Prostate gland (tissue), 2 donors: ENCODE results near the gene EEF1G. TPM values are rescaled to one million over a fixed set of nuclear protein-coding genes. Genes with fewer than 3 reads are reported as not detected.

Experiments used
- DNase-seq: peaks from one replicate; pipeline ENCODE4 v3.0.0-alpha.2; 2019; ENCODE audit warnings: low spot score
- H3K27ac ChIP-seq, 2 donors: fragments of 200-600 bp; sonication (generic); 2 replicates each; pipeline ENCODE4 v1.5.1; 2017 to 2019
- H3K27me3 ChIP-seq: fragments of 200-600 bp; sonication (generic); replicated peaks from 2 replicates; pipeline ENCODE4 v1.5.1; 2019; ENCODE audit not compliant: insufficient read depth
- H3K36me3 ChIP-seq, 2 donors: fragments of 200-600 bp; sonication (generic); 1 replicate in 1 of 2; 2 replicates in 1 of 2; pipeline versions ENCODE4 v1.5.1 to v1.8.1; 2017 to 2019
- H3K4me1 ChIP-seq: fragments of 200-600 bp; sonication (generic); replicated peaks from 2 replicates; pipeline ENCODE4 v1.5.1; 2019
- H3K4me3 ChIP-seq, 2 donors: fragments of 200-600 bp; sonication (generic); 2 replicates each; pipeline ENCODE4 v1.5.1; 2017 to 2019
- H3K9me3 ChIP-seq: fragments of 200-600 bp; sonication (generic); 2 replicates; pipeline ENCODE4 v1.5.1; 2017
- POLR2A ChIP-seq: fragments of 450-650 bp; IDR thresholded peaks from one replicate; pipeline ENCODE4 v1.6.1; 2016; ENCODE audit warnings: antibody characterized with exemption, mild to moderate bottlenecking
- POLR2AphosphoS5 ChIP-seq: sonication (generic); formaldehyde crosslinking; IDR thresholded peaks from one replicate; pipeline ENCODE4 v1.6.1; 2017; ENCODE audit warnings: antibody characterized with exemption
- WGBS: methylation state at CpG from one replicate; pipeline ENCODE4 v1.1.5; 2018; 5-methylcytosine and 5-hydroxymethylcytosine counted together
- intact Hi-C: fragments of 100-400 bp; cut with DNase I; formaldehyde crosslinking; loops from one replicate; pipeline ENCODE4 v1.14.2; 2022
- total RNA-seq, 2 donors: library from RNA; depleted of rRNA; stranded (reverse); fragments of >200 nt; gene quantifications; one replicate each; pipeline ENCODE4 v1.1.0, GENCODE V29; 2016
- TF ChIP-seq, protein P1 (sequence below), 4 experiments: fragments of 200-600 bp in 2 of 4; fragments of 450-650 bp in 2 of 4; sonication (generic) in 2 of 4; IDR thresholded peaks; 1 replicate in 3 of 4; 2 replicates in 1 of 4; pipeline ENCODE4 v1.5.1; 2016 to 2019; ENCODE audit warnings: antibody characterized with exemption in 4 of 4, mild to moderate bottlenecking in 2 of 4, moderate library complexity in 2 of 4

EEF1G gene
- total RNA-seq, 2 donors from 2014 or later: 1,254 to 2,389 TPM

DNA sequence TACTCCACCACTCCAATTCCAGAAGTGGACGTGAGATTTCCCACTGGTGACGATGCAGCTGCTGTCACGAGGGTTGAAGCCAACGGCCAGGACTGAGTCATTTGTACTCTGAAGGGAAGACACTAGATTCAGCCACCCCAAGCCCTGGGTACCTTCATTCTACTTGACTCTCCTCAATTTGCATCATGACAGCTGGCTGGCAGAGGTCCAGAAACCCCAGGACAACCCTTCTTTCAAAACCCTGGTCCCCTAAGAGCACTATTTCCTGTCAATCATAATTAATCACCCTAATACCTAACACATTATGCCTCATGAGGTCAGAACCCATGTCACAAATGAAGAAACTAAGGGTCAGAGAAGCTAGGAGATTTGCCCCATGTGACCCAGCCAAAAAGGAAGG lies 34.0 kb upstream of the EEF1G start:
- intact Hi-C loops: no loop called here
- no peak for DNase-seq
- H3K27me3 ChIP-seq: no peaks in the 10 kb centered on the region
- no peak overlapping the region for H3K27ac ChIP-seq
- H3K4me3 ChIP-seq: no peak overlapping the region
- no peaks in the 10 kb centered on the region for H3K9me3 ChIP-seq
- no peaks in the 10 kb centered on the region for H3K36me3 ChIP-seq
- peaks cover 3% of the 10 kb centered on the region for H3K4me1 ChIP-seq
- 86% methylated on average over 4 of the region's 4 CpGs for WGBS
- TF ChIP-seq POLR2A (no peak), POLR2AphosphoS5 (no peak)
- TF ChIP-seq, protein P1, sequence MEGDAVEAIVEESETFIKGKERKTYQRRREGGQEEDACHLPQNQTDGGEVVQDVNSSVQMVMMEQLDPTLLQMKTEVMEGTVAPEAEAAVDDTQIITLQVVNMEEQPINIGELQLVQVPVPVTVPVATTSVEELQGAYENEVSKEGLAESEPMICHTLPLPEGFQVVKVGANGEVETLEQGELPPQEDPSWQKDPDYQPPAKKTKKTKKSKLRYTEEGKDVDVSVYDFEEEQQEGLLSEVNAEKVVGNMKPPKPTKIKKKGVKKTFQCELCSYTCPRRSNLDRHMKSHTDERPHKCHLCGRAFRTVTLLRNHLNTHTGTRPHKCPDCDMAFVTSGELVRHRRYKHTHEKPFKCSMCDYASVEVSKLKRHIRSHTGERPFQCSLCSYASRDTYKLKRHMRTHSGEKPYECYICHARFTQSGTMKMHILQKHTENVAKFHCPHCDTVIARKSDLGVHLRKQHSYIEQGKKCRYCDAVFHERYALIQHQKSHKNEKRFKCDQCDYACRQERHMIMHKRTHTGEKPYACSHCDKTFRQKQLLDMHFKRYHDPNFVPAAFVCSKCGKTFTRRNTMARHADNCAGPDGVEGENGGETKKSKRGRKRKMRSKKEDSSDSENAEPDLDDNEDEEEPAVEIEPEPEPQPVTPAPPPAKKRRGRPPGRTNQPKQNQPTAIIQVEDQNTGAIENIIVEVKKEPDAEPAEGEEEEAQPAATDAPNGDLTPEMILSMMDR (IDR thresholded peaks at IDR 0.05): no peak

DNA sequence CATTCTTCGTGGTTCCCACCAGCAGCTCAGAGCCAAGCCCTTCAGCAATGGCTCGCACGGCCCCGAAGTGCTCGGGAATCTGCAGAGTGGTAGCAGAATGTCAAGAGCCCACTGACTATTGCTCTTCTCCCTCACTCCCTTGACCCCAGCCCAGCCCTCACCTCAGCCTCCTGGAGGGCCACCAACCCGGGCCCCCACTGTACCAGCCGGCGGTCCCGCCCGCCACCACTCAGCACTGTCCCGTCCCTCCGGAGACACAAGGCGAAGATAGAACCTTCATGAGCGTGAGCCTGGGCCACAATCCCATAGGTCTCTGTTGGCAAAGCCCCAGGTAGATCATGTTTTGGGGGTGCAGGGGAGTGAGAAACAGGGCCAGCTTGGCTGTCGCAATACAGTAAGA lies 32.2 kb upstream of the EEF1G start:
- intact Hi-C loops: no loop called here
- no peaks in the 10 kb centered on the region for H3K9me3 ChIP-seq
- H3K4me1 ChIP-seq: peaks cover 2% of the 10 kb centered on the region
- H3K27ac ChIP-seq: no peak overlapping the region
- H3K36me3 ChIP-seq: no peaks in the 10 kb centered on the region
- DNase-seq: no peak
- no peaks in the 10 kb centered on the region for H3K27me3 ChIP-seq
- 93% methylated on average over 15 of the region's 15 CpGs for WGBS
- H3K4me3 ChIP-seq: no peak overlapping the region
- TF ChIP-seq, protein P1 (IDR thresholded peaks at IDR 0.05): no peak
- TF ChIP-seq POLR2A: no peak
- TF ChIP-seq POLR2AphosphoS5: no peak

DNA sequence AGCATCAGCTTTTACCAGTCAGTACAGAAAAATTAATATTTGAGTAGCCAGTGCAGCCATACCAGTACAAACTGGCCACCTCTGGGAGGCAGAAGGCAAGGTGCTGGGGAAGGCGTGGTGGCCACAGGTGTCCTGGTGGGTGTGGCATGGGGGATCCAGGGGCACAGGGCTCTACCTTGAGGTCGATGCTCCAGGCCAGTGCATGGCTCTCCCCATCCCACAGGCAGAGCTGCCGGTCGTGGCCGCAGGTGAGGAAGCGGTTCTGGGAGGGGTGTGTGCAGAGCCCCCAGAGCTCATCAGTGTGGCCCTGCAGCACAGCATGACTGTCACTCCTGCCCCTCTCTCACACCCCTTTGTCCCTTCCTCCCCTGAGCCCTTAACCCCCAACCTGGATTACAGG lies 31.8 kb upstream of the EEF1G start:
- intact Hi-C loops: no loop called here

DNA sequence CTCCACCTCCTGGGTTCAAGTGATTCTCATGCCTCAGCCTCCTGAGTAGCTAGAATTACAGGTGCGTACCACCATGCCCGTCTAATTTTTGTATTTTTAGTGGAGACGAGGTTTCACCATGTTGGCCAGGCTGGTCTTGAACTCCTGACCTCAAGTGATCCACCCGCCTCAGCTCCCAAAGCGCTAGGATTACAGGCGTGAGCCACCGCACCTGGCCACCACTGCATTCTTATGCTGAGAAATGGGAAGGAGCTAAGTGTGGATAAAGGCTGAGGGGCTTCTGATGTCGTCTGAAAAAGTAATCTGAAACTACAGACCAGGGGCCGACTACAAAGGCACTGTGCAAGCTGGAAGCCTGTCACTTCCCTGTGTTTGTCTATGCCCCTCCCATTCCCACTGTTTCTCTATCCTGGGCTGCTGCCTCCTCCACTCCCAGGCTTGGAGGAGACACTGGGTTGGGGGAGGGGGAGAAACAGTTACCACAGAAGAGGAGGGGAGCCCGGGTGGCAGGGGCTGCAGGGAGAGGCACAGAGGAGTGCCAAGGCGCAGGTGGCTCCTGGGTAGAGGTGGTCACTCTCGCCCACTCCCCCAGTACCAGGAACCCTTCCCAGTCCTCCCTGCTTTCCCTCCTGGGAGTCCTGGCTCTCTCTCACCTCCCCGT lies 30.9 kb upstream of the EEF1G start:
- no peaks in the 10 kb centered on the region for H3K9me3 ChIP-seq
- 79% methylated on average over 13 of the region's 13 CpGs for WGBS
- no peak overlapping the region for H3K27ac ChIP-seq
- no peak overlapping the region for H3K4me3 ChIP-seq
- peaks cover 9% of the 10 kb centered on the region for H3K4me1 ChIP-seq
- no peaks in the 10 kb centered on the region for H3K36me3 ChIP-seq
- TF ChIP-seq, protein P1 (IDR thresholded peaks at IDR 0.05): no peak
- no peak for TF ChIP-seq POLR2AphosphoS5
- TF ChIP-seq POLR2A: no peak
- intact Hi-C loops: loop anchor here (5.0 kb wide), 1 partner anchor 103 kb away; the partner anchor contains the start of genes BSCL2 and GNG3
- H3K27me3 ChIP-seq: no peaks in the 10 kb centered on the region
- no peak for DNase-seq

More for the DNA sequence above, 31.8 kb upstream of the EEF1G start:
- WGBS: 87% methylated on average over 6 of the region's 6 CpGs
- TF ChIP-seq POLR2AphosphoS5 (no peak), POLR2A (no peak)
- TF ChIP-seq, protein P1 (IDR thresholded peaks at IDR 0.05): no peak
- no peak overlapping the region for H3K4me3 ChIP-seq
- H3K4me1 ChIP-seq: no peaks in the 10 kb centered on the region
- no peak for DNase-seq
- H3K36me3 ChIP-seq: no peaks in the 10 kb centered on the region
- H3K9me3 ChIP-seq: no peaks in the 10 kb centered on the region
- H3K27me3 ChIP-seq: no peaks in the 10 kb centered on the region
- H3K27ac ChIP-seq: no peak overlapping the region

DNA sequence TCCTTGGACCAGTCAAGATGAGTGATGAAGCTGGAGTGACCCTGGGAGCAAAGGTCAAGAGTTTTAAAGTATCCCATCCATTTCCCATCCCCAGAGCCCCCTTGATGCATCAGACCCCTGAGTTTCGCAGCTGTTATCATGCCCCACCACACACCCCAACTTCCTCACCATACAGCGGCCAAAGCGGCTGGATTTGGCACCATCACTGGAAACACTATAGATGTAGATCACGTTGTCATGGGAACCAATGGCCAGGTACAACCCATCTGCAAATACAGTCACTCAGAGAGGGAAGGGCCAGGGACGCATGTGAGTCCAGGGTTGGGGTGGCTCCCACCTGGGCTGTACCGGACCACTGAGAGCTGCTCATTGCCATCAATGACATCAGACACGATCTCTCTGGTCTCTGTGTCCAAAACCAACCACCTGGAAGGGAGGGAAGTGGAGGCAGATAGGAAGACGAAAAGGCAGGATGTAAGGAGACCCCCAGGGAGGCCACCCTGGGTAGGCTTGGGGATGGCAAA lies 30.1 kb upstream of the EEF1G start:
- H3K27ac ChIP-seq: no peak overlapping the region
- no peak overlapping the region for H3K4me3 ChIP-seq
- H3K4me1 ChIP-seq: peaks cover 9% of the 10 kb centered on the region
- no peak for DNase-seq
- H3K27me3 ChIP-seq: no peaks in the 10 kb centered on the region
- no peaks in the 10 kb centered on the region for H3K36me3 ChIP-seq
- intact Hi-C loops: loop anchor here (5.0 kb wide), 1 partner anchor 103 kb away; the partner anchor contains the start of genes BSCL2 and GNG3
- 91% methylated on average over 8 of the region's 8 CpGs for WGBS
- TF ChIP-seq POLR2AphosphoS5 (no peak), POLR2A (no peak)
- TF ChIP-seq, protein P1 (IDR thresholded peaks at IDR 0.05): no peak
- H3K9me3 ChIP-seq: no peaks in the 10 kb centered on the region
